Common myeloid progenitor, CD34-positive (primary cell): ENCODE measurements around the gene DUSP9.

Experiments used
- CTCF ChIA-PET: fragments of 350-600 bp; sonication (Branson Sonifier 250); formaldehyde crosslinking; loops from one replicate; lab custom pipeline; 2021; ENCODE audit warnings: antibody characterized with exemption; lab: Charles Lee
- POLR2A ChIA-PET: fragments of 350-600 bp; sonication (Branson Sonifier 250); formaldehyde crosslinking; loops from one replicate; lab custom pipeline; 2021; ENCODE audit warnings: antibody characterized with exemption; lab: Charles Lee
- DNase-seq, 3 donors: peaks; one replicate each; pipeline versions ENCODE4 v3.0.0 to v3.0.0-alpha.2; 2013
- H3K27ac ChIP-seq, 2 experiments: 1 replicate in 1 of 2; 2 replicates in 1 of 2; pipeline ENCODE4 v1.7.0; 2013; ENCODE audit warnings: inconsistent platforms in 2 of 2, low read length in 2 of 2, mild to moderate bottlenecking in 2 of 2, low read depth in 1 of 2, moderate library complexity in 1 of 2; ENCODE audit not compliant: severe bottlenecking in 2 of 2, insufficient read depth in 1 of 2, poor library complexity in 1 of 2
- H3K27me3 ChIP-seq, 5 experiments: replicated peaks in 2 of 5; 1 replicate in 3 of 5; 2 replicates in 2 of 5; pipeline versions ENCODE4 v1.6.1 to v1.7.0; 2013; ENCODE audit warnings: low read length in 4 of 5, mild to moderate bottlenecking in 2 of 5, moderate library complexity in 2 of 5, inconsistent platforms in 1 of 5; ENCODE audit not compliant: insufficient read depth in 5 of 5, control insufficient read depth in 4 of 5
- H3K36me3 ChIP-seq, 4 experiments: 1 replicate in 2 of 4; 2 replicates in 2 of 4; pipeline versions ENCODE4 v1.6.1 to v1.7.0; 2013; ENCODE audit warnings: low read length in 3 of 4, control low read depth in 1 of 4, mild to moderate bottlenecking in 1 of 4; ENCODE audit not compliant: control insufficient read depth in 4 of 4, insufficient read depth in 4 of 4
- H3K4me1 ChIP-seq, 4 experiments: 1 replicate in 3 of 4; 2 replicates in 1 of 4; pipeline versions ENCODE4 v1.6.1 to v1.7.1; 2013; ENCODE audit warnings: low read length in 3 of 4, mild to moderate bottlenecking in 3 of 4, control low read depth in 1 of 4, inconsistent platforms in 1 of 4, moderate library complexity in 1 of 4; ENCODE audit not compliant: control insufficient read depth in 4 of 4, insufficient read depth in 4 of 4; ENCODE audit errors: control extremely low read depth in 1 of 4
- H3K4me3 ChIP-seq, 7 experiments: 1 replicate in 4 of 7; 2 replicates in 3 of 7; pipeline versions ENCODE4 v1.5.1 to v1.7.0; 2013; ENCODE audit warnings: mild to moderate bottlenecking in 7 of 7, low read length in 6 of 7, moderate library complexity in 6 of 7, inconsistent platforms in 2 of 7, low read depth in 2 of 7, control low read depth in 1 of 7; ENCODE audit not compliant: insufficient read depth in 4 of 7, control insufficient read depth in 1 of 7; ENCODE audit errors: extremely low read depth in 1 of 7
- H3K9me3 ChIP-seq, 5 experiments: 1 replicate in 4 of 5; 2 replicates in 1 of 5; pipeline versions ENCODE4 v1.6.1 to v1.7.1; 2013; ENCODE audit warnings: low read length in 4 of 5, mild to moderate bottlenecking in 2 of 5, inconsistent platforms in 1 of 5, low read depth in 1 of 5, moderate library complexity in 1 of 5; ENCODE audit not compliant: control insufficient read depth in 4 of 5, insufficient read depth in 2 of 5; ENCODE audit errors: control extremely low read depth in 1 of 5
- WGBS: methylation state at CpG from one replicate; pipeline ENCODE4 v1.1.5; 2013; ENCODE audit not compliant: insufficient coverage; 5-methylcytosine and 5-hydroxymethylcytosine counted together

DUSP9 gene

GRCh38 chrX:153651540-153652079 is 4.6 kb downstream of the DUSP9 start:
- no peaks in the 10 kb centered on the region for H3K36me3 ChIP-seq
- peaks cover 0 to 29% (median 10%) of the 10 kb centered on the region in 5 experiments for H3K27me3 ChIP-seq
- ChIA-PET CTCF (interaction anchor here (1.1 to 2.0 kb wide), 5 partner anchors 9 to 95 kb away, joined by 3 to 7 read pairs (median 3); no protein-coding TSS in a partner anchor), POLR2A (no interaction called here)
- no peak overlapping the region for H3K27ac ChIP-seq
- peaks cover 0 to 8% (median 0%) of the 10 kb centered on the region in 5 experiments for H3K9me3 ChIP-seq
- peak in 2 of 3 donors; percentile 29 to 44 for DNase-seq
- peaks cover 0 to 4% (median 0%) of the 10 kb centered on the region in 4 experiments for H3K4me1 ChIP-seq
- WGBS: 88% methylated on average over 9 of the region's 9 CpGs
- H3K4me3 ChIP-seq: no peak overlapping the region

GRCh38 chrX:153653556-153653955 is 6.6 kb downstream of the DUSP9 start:
- WGBS: 43% methylated on average over 1 of the region's 2 CpGs
- no peaks in the 10 kb centered on the region for H3K36me3 ChIP-seq
- H3K4me3 ChIP-seq: no peak overlapping the region
- no peak overlapping the region for H3K27ac ChIP-seq
- ChIA-PET POLR2A (no interaction called here), CTCF (interaction anchor here (0.7 to 1.4 kb wide), 5 partner anchors 8 to 114 kb away, joined by 3 to 5 read pairs (median 3); no protein-coding TSS in a partner anchor)
- H3K9me3 ChIP-seq: peaks cover 0 to 5% (median 0%) of the 10 kb centered on the region in 5 experiments
- DNase-seq: no peak
- H3K27me3 ChIP-seq: peaks cover 0 to 12% (median 8%) of the 10 kb centered on the region in 5 experiments
- no peaks in the 10 kb centered on the region for H3K4me1 ChIP-seq

GRCh38 chrX:153657161-153657560 is 10.2 kb downstream of the DUSP9 start:
- Histone ChIP-seq H3K4me3 (no peak overlapping the region), H3K27ac (no peak overlapping the region), H3K27me3 (peaks cover 3 to 13% (median 8%) of the 10 kb centered on the region in 5 experiments), H3K9me3 (peaks cover 0 to 12% (median 0%) of the 10 kb centered on the region in 5 experiments), H3K36me3 (no peaks in the 10 kb centered on the region), H3K4me1 (no peaks in the 10 kb centered on the region)
- DNase-seq: no peak
- 95% methylated on average over 6 of the region's 9 CpGs for WGBS
- POLR2A ChIA-PET: no interaction called here
- CTCF ChIA-PET: interaction anchor here (1.0 to 5.1 kb wide), 8 partner anchors 11 to 117 kb away, joined by 3 to 35 read pairs (median 4); no protein-coding TSS in a partner anchor

- ChIA-PET CTCF (interaction anchor here (1.4 to 5.1 kb wide), 3 partner anchors 9 to 13 kb away, joined by 3 to 35 read pairs (median 5); no protein-coding TSS in a partner anchor), POLR2A (no interaction called here)
- Histone ChIP-seq H3K36me3 (no peaks in the 10 kb centered on the region), H3K4me3 (no peak overlapping the region), H3K27me3 (peaks cover 3 to 26% (median 6%) of the 10 kb centered on the region in 5 experiments), H3K27ac (no peak overlapping the region), H3K4me1 (no peaks in the 10 kb centered on the region), H3K9me3 (peaks cover 0 to 11% (median 0%) of the 10 kb centered on the region in 5 experiments)
- no peak for DNase-seq
- WGBS: 84% methylated on average over 2 of the region's 3 CpGs
Measured at GRCh38 chrX:153659268-153659667, 12.3 kb downstream of the DUSP9 start.

GRCh38 chrX:153662266-153662665 is 15.3 kb downstream of the DUSP9 start:
- POLR2A ChIA-PET: no interaction called here

GRCh38 chrX:153665726-153666306 is 18.8 kb downstream of the DUSP9 start:
- no peak for DNase-seq
- Histone ChIP-seq H3K27me3 (peaks cover 2 to 50% (median 3%) of the 10 kb centered on the region in 5 experiments), H3K4me1 (peaks cover 0 to 3% (median under 1%) of the 10 kb centered on the region in 4 experiments), H3K27ac (no peak overlapping the region), H3K9me3 (peaks cover 0 to 8% (median 0%) of the 10 kb centered on the region in 5 experiments), H3K36me3 (no peaks in the 10 kb centered on the region), H3K4me3 (no peak overlapping the region)
- ChIA-PET CTCF (interaction anchor here (0.8 to 6.0 kb wide), 6 partner anchors 18 to 127 kb away, joined by 3 to 59 read pairs (median 8); no protein-coding TSS in a partner anchor), POLR2A (no interaction called here)
- WGBS: 90% methylated on average over 8 of the region's 9 CpGs

More at GRCh38 chrX:153662266-153662665, 15.3 kb downstream of the DUSP9 start:
- H3K27ac ChIP-seq: no peak overlapping the region
- CTCF ChIA-PET: interaction anchor here (1.0 to 1.9 kb wide), 7 partner anchors 9 to 108 kb away, joined by 3 to 4 read pairs (median 4); partner anchors contain the start of gene DUSP9
- H3K9me3 ChIP-seq: peaks cover 0 to 13% (median 0%) of the 10 kb centered on the region in 5 experiments
- H3K36me3 ChIP-seq: no peaks in the 10 kb centered on the region
- WGBS: 23% methylated on average over 27 of the region's 31 CpGs
- peaks cover 3 to 50% (median 4%) of the 10 kb centered on the region in 5 experiments for H3K27me3 ChIP-seq
- no peaks in the 10 kb centered on the region for H3K4me1 ChIP-seq
- H3K4me3 ChIP-seq: peak overlapping the region in 2 of 7 experiments; percentile 43 to 58
- DNase-seq: peak; percentile 30 to 40 (median 39)
